PC-9 (cell line): ENCODE results near the gene ACSM6. TPM values are rescaled to one million over a fixed set of nuclear protein-coding genes. Genes with fewer than 3 reads are reported as not detected.

ENCODE experiments used
- BruUV-seq: library from RNA; stranded (reverse); fragments of 400-500 nt; replicated peaks from 2 replicates; lab custom pipeline; 2021; lab: Mats Ljungman, UMichigan
- CTCF ChIA-PET: fragments of 300-600 bp; sonication (Branson Sonifier 250); formaldehyde crosslinking; loops from one replicate; lab custom pipeline; 2022; ENCODE audit warnings: antibody characterized with exemption; lab: Charles Lee
- POLR2A ChIA-PET: fragments of 300-600 bp; sonication (Branson Sonifier 250); formaldehyde crosslinking; loops from one replicate; lab custom pipeline; 2022; ENCODE audit warnings: antibody characterized with exemption; ENCODE audit not compliant: unreplicated experiment; lab: Charles Lee
- DNase-seq, 2 experiments: peaks; one replicate each; pipeline versions ENCODE4 v3.0.0 to v3.0.0-alpha.2; 2015 to 2022; ENCODE audit warnings: mixed read lengths in 1 of 2
- H2AFZ ChIP-seq: fragments of 200-600 bp; sonication (generic); 2 replicates; pipeline ENCODE4 v1.8.1; 2017; ENCODE audit warnings: antibody characterized with exemption
- H3F3A ChIP-seq: fragments of 200-600 bp; sonication (generic); 2 replicates; pipeline ENCODE4 v1.8.1; 2017; ENCODE audit warnings: antibody characterized with exemption, mild to moderate bottlenecking, low read depth; ENCODE audit not compliant: insufficient read depth
- H3K27ac ChIP-seq: fragments of 200-600 bp; sonication (generic); 2 replicates; pipeline ENCODE4 v1.6.1; 2016; ENCODE audit warnings: mixed run types
- H3K27me3 ChIP-seq: fragments of 200-600 bp; sonication (generic); 2 replicates; pipeline ENCODE4 v1.6.1; 2016; ENCODE audit warnings: low read depth, mixed run types; ENCODE audit not compliant: insufficient read depth
- H3K36me3 ChIP-seq: fragments of 200-600 bp; sonication (generic); 2 replicates; pipeline ENCODE4 v1.6.1; 2016; ENCODE audit warnings: low read depth, mixed run types
- H3K4me1 ChIP-seq: fragments of 200-600 bp; sonication (generic); replicated peaks from 2 replicates; pipeline ENCODE4 v1.6.1; 2016; ENCODE audit warnings: mixed run types; ENCODE audit not compliant: insufficient read depth
- H3K4me2 ChIP-seq: fragments of 200-600 bp; sonication (generic); 2 replicates; pipeline ENCODE4 v1.6.1; 2017; ENCODE audit warnings: mixed run types
- H3K4me3 ChIP-seq: fragments of 200-600 bp; sonication (generic); 2 replicates; pipeline ENCODE4 v1.6.1; 2016; ENCODE audit warnings: mixed run types
- H3K79me2 ChIP-seq: fragments of 200-600 bp; sonication (generic); 2 replicates; pipeline ENCODE4 v1.6.1; 2017; ENCODE audit warnings: low read depth, mixed run types
- H3K9me2 ChIP-seq: fragments of 200-600 bp; sonication (generic); 2 replicates; pipeline ENCODE4 v1.8.1; 2017; ENCODE audit warnings: mild to moderate bottlenecking; ENCODE audit not compliant: insufficient read depth
- H3K9me3 ChIP-seq: fragments of 200-600 bp; sonication (generic); 2 replicates; pipeline ENCODE4 v1.8.1; 2016; ENCODE audit warnings: low read depth; ENCODE audit not compliant: insufficient read depth
- H4K20me1 ChIP-seq: fragments of 200-600 bp; sonication (generic); 2 replicates; pipeline ENCODE4 v1.8.1; 2017; ENCODE audit not compliant: insufficient read depth
- EZH2 ChIP-seq: fragments of 200-600 bp; sonication (generic); IDR thresholded peaks from 2 replicates; pipeline ENCODE4 v1.8.0; 2017; ENCODE audit warnings: antibody characterized with exemption, low read depth
- intact Hi-C: fragments of 100-400 bp; cut with micrococcal nuclease; formaldehyde crosslinking; loops from one replicate; pipeline ENCODE4 v1.10.0; 2022; ENCODE audit not compliant: unreplicated experiment
- total RNA-seq: library from RNA; stranded (reverse); gene quantifications from 2 replicates; pipeline ENCODE4 v1.2.3, GENCODE V29; 2021
- TF ChIP-seq, protein P1 (sequence below): fragments of 200-600 bp; sonication (generic); conservative IDR thresholded peaks from 2 replicates; pipeline ENCODE4 v1.6.1; 2017; ENCODE audit warnings: mixed run types, antibody characterized with exemption, mild to moderate bottlenecking, moderate library complexity

The ACSM6 gene
- total RNA-seq, 1 experiment from 2014 or later: not detected

- ChIA-PET POLR2A (no interaction called here), CTCF (no interaction called here)
- TF ChIP-seq, protein P1, sequence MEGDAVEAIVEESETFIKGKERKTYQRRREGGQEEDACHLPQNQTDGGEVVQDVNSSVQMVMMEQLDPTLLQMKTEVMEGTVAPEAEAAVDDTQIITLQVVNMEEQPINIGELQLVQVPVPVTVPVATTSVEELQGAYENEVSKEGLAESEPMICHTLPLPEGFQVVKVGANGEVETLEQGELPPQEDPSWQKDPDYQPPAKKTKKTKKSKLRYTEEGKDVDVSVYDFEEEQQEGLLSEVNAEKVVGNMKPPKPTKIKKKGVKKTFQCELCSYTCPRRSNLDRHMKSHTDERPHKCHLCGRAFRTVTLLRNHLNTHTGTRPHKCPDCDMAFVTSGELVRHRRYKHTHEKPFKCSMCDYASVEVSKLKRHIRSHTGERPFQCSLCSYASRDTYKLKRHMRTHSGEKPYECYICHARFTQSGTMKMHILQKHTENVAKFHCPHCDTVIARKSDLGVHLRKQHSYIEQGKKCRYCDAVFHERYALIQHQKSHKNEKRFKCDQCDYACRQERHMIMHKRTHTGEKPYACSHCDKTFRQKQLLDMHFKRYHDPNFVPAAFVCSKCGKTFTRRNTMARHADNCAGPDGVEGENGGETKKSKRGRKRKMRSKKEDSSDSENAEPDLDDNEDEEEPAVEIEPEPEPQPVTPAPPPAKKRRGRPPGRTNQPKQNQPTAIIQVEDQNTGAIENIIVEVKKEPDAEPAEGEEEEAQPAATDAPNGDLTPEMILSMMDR: no peak
- TF ChIP-seq EZH2: no peak
- no peak overlapping the region for H3K27ac ChIP-seq
- H2AFZ ChIP-seq: no peak overlapping the region
- DNase-seq: no peak
- H3K9me3 ChIP-seq: no peaks in the 10 kb centered on the region
- H3K36me3 ChIP-seq: no peaks in the 10 kb centered on the region
- H3F3A ChIP-seq: no peaks in the 10 kb centered on the region
- H4K20me1 ChIP-seq: no peaks in the 10 kb centered on the region
- H3K4me3 ChIP-seq: no peak overlapping the region
- H3K4me2 ChIP-seq: no peak overlapping the region
- intact Hi-C loops: no loop called here
- no peaks in the 10 kb centered on the region for H3K27me3 ChIP-seq
- no peaks in the 10 kb centered on the region for H3K79me2 ChIP-seq
- no peaks in the 10 kb centered on the region for H3K9me2 ChIP-seq
- H3K4me1 ChIP-seq: no peaks in the 10 kb centered on the region
- BruUV-seq: no TSS peak
Measured at GRCh38 chr10:95176101-95176500, 17.9 kb upstream of the ACSM6 start.

- TF ChIP-seq, protein P1: no peak
- no peak for TF ChIP-seq EZH2
- H3K4me1 ChIP-seq: no peaks in the 10 kb centered on the region
- no peaks in the 10 kb centered on the region for H3F3A ChIP-seq
- no peaks in the 10 kb centered on the region for H3K9me3 ChIP-seq
- no peak overlapping the region for H3K27ac ChIP-seq
- ChIA-PET CTCF (no interaction called here), POLR2A (no interaction called here)
- H2AFZ ChIP-seq: no peak overlapping the region
- no peaks in the 10 kb centered on the region for H4K20me1 ChIP-seq
- no peaks in the 10 kb centered on the region for H3K79me2 ChIP-seq
- H3K4me3 ChIP-seq: no peak overlapping the region
- intact Hi-C loops: no loop called here
- H3K36me3 ChIP-seq: no peaks in the 10 kb centered on the region
- no peaks in the 10 kb centered on the region for H3K9me2 ChIP-seq
- no peak overlapping the region for H3K4me2 ChIP-seq
- no peaks in the 10 kb centered on the region for H3K27me3 ChIP-seq
- BruUV-seq: no TSS peak
- DNase-seq: no peak
Measured at GRCh38 chr10:95177429-95177828, 16.6 kb upstream of the ACSM6 start.

DNA sequence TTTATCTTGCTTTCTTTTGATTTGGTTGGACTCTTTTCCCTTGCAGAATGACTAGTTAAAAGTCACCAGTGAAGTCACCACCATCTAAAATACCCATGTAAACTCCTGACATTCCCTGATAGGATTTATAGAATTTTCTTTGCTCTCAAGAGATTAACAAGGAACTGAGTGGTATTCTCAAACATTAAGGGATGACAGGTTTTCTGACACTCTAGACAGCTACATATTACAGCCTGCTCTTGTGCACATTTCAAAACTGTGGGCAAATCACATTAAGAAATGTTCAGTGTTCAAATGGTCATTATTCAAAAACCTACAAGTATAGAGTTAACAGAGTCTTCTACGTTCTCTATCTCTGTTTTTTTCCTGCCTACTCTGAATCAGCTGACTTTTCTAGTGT, 15.8 kb upstream of the ACSM6 start:
- BruUV-seq: no TSS peak
- no peaks in the 10 kb centered on the region for H4K20me1 ChIP-seq
- H3K27ac ChIP-seq: no peak overlapping the region
- H2AFZ ChIP-seq: no peak overlapping the region
- H3K4me2 ChIP-seq: no peak overlapping the region
- intact Hi-C loops: no loop called here
- H3K9me3 ChIP-seq: no peaks in the 10 kb centered on the region
- no peaks in the 10 kb centered on the region for H3K9me2 ChIP-seq
- no peaks in the 10 kb centered on the region for H3F3A ChIP-seq
- no peaks in the 10 kb centered on the region for H3K4me1 ChIP-seq
- TF ChIP-seq, protein P1: no peak
- no peak for TF ChIP-seq EZH2
- no peaks in the 10 kb centered on the region for H3K36me3 ChIP-seq
- no peaks in the 10 kb centered on the region for H3K27me3 ChIP-seq
- POLR2A ChIA-PET: no interaction called here
- H3K4me3 ChIP-seq: no peak overlapping the region
- no peaks in the 10 kb centered on the region for H3K79me2 ChIP-seq
- CTCF ChIA-PET: no interaction called here
- DNase-seq: no peak
